Fibroblast of lung (primary cell): ENCODE data around the gene GLOD5.

ENCODE experiments used
- CTCF ChIP-seq, 2 donors: IDR thresholded peaks in 1 of 2; conservative IDR thresholded peaks in 1 of 2; 1 replicate in 1 of 2; 2 replicates in 1 of 2; pipeline ENCODE4 v1.5.1; 2011 to 2012; ENCODE audit warnings: low read length in 2 of 2, control low read depth in 1 of 2, inconsistent platforms in 1 of 2, low read depth in 1 of 2, mild to moderate bottlenecking in 1 of 2
- EZH2 ChIP-seq: IDR thresholded peaks from 2 replicates; pipeline ENCODE4 v1.5.1; 2012; ENCODE audit warnings: low read length, control low read depth, mild to moderate bottlenecking; ENCODE audit errors: missing control alignments

GRCh38 chrX:48736303-48736702 lies 25.2 kb upstream of the GLOD5 start:
- TF ChIP-seq CTCF (conservative IDR thresholded peaks at IDR 0.05 in 1 of 2, IDR thresholded peaks at IDR 0.05 in 1 of 2; ENCODE audit: low read depth in 1 of 2, low read length in 2 of 2) (no peak), EZH2 (no peak)
